ENCODE results near the gene ENSA. TPM values are rescaled to one million over a fixed set of nuclear protein-coding genes. Genes with fewer than 3 reads are reported as not detected.
"Not testable (repeated sequence)": the region's sequence is repeated elsewhere in the genome, so short reads cannot be mapped to it uniquely, and the experiment has no call there.

The ENSA gene
- total RNA-seq, 5 donors from 2014 or later (not counting 1 experiment from before 2014, with no cell fraction given), result 108 to 158 (median 110) TPM

DNA sequence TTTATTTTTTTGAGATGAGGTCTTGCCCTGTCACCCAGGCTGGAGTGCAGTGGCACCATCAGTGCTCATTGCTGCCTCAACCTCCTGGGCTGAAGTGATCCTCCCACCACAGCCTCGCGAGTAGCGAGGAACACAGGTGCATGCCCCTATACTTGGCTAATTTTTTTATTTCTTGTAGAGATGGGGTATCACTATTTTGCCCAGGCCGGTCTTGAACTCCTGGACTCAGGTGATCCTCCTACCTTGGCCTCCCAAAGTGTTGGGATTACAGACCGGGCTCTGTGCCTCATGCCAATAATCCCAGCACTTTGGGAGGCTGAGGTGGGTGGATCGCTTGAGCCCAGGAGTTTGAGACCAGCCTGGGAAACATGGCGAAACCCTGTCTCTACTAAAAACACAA is 48.0 kb downstream of the ENSA start:
- 100% methylated on average over 1 of the region's 7 CpGs for WGBS (ENCODE audit: insufficient coverage)
- Mint-ChIP-seq H3K4me1 (peaks cover 17 to 20% (median 19%) of the 10 kb centered on the region in 3 donors), H3K36me3 (peaks cover 32% of the 10 kb centered on the region), H3K27ac (peak overlapping the region in 1 of 2 donors; percentile 98)
- H3K27ac ChIP-seq (ENCODE audit: low read length); H3K4me3 ChIP-seq (ENCODE audit: control insufficient read depth in 1 of 2, extremely low read depth in 1 of 2, low read length in 1 of 2); DNase-seq; H3K27me3 ChIP-seq (replicated peaks in 1 of 2; ENCODE audit: control insufficient read depth in 2 of 2, extremely low read depth in 1 of 2, insufficient read depth in 2 of 2, low read length in 1 of 2); H3K4me3 Mint-ChIP-seq; H3K9me3 ChIP-seq; ATAC-seq (replicated peaks in 1 of 4); H3K27me3 Mint-ChIP-seq; H3K9me3 Mint-ChIP-seq: not testable (repeated sequence)
- CTCF ChIA-PET, result interaction anchor here (2.7 to 12.6 kb wide), 2 partner anchors 19 to 21 kb away, joined by 21 to 170 read pairs; no protein-coding TSS in a partner anchor
- H3K36me3 ChIP-seq (ENCODE audit: control insufficient read depth in 2 of 2, extremely low read depth in 1 of 2, insufficient read depth in 1 of 2, low read length in 1 of 2), result peaks cover 4 to 24% of the 10 kb centered on the region in 2 donors
- POLR2A ChIA-PET, result interaction anchor here (0.6 to 1.1 kb wide), 7 partner anchors 8 to 340 kb away, joined by 3 to 7 read pairs (median 3); no protein-coding TSS in a partner anchor
- peaks cover 4 to 14% of the 10 kb centered on the region in 2 experiments for H3K4me1 ChIP-seq (ENCODE audit: control insufficient read depth in 1 of 2, extremely low read depth in 1 of 2, insufficient read depth in 2 of 2, low read length in 2 of 2)

DNA sequence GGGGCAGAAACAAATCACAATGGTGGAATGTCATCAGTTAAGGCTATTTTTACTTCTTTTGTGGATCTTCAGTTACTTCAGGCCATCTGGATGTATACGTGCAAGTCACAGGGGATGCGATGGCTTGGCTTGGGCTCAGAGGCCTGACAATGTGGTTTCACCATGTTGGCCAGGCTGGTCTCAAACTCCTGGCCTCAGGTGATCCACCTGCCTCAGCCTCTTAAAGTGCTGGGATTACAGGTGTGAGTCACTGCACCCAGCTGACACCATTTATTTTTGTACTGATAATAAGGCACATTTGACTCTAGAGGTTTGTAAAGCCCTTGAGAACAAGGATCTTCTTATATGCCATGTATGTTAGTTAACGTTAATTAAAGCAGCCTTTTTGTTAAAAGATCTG is 48.4 kb downstream of the ENSA start:
- not testable (repeated sequence) for H3K9me3 Mint-ChIP-seq; H3K27ac ChIP-seq (ENCODE audit: low read length); H3K27me3 Mint-ChIP-seq; DNase-seq; H3K9me3 ChIP-seq; H3K4me3 ChIP-seq (ENCODE audit: control insufficient read depth in 1 of 2, extremely low read depth in 1 of 2, low read length in 1 of 2); ATAC-seq (replicated peaks in 1 of 4); H3K27me3 ChIP-seq (replicated peaks in 1 of 2; ENCODE audit: control insufficient read depth in 2 of 2, extremely low read depth in 1 of 2, insufficient read depth in 2 of 2, low read length in 1 of 2)
- peak overlapping the region; percentile 92 to 98 for H3K27ac Mint-ChIP-seq
- peaks cover 18 to 24% (median 20%) of the 10 kb centered on the region in 3 donors for H3K4me1 Mint-ChIP-seq
- ChIA-PET POLR2A (interaction anchor here (0.6 to 8.5 kb wide), 9 partner anchors 9 to 341 kb away, joined by 3 to 115 read pairs (median 4); no protein-coding TSS in a partner anchor), CTCF (interaction anchor here (2.0 to 12.6 kb wide), 3 partner anchors 18 to 40 kb away, joined by 21 to 170 read pairs (median 31); no protein-coding TSS in a partner anchor)
- peaks cover 36% of the 10 kb centered on the region for H3K36me3 Mint-ChIP-seq
- H3K4me1 ChIP-seq (ENCODE audit: control insufficient read depth in 1 of 2, extremely low read depth in 1 of 2, insufficient read depth in 2 of 2, low read length in 2 of 2), result peaks cover 7 to 14% of the 10 kb centered on the region in 2 experiments
- H3K36me3 ChIP-seq (ENCODE audit: control insufficient read depth in 2 of 2, extremely low read depth in 1 of 2, insufficient read depth in 1 of 2, low read length in 1 of 2), result peaks cover 4 to 28% of the 10 kb centered on the region in 2 donors
- peak overlapping the region; percentile 8 to 99 (median 95) for H3K4me3 Mint-ChIP-seq
- WGBS (ENCODE audit: insufficient coverage), result no CpG with 5 or more reads among the region's 3 CpGs

DNA sequence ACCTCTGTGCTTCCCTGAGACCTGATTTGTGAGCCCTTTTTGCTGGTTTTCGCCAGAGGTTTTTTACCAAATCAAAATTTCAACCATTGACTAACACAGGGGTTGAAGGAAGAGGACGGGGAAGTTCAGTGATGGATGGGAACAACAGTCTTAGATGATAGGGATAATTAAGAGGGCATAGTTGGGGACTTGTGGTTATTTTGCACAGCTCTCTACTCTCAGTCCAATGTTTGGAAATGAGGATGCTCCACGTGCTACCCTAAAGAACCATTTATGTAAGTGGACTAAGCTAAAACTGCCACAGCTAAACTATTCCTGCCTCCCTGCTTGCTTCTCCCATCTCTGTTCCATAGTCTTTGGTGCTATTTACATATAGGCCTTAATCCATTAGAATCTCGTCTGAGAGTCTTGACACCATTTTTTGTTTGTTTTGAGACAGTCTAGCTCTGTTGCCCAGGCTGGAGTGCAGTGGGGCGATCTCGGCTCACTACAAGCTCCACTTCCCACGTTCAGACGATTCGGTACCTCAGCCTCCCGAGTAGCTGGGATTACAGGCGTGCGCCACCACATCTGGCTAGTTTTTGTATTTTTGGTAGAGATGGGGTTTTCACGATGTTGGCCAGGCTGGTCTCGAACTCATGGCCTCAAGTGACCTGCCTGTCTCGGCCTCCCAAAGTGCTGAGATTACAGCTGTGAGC is 49.3 kb downstream of the ENSA start:
- 92% methylated on average over 4 of the region's 15 CpGs for WGBS (ENCODE audit: insufficient coverage)
- Mint-ChIP-seq H3K36me3 (peaks cover 42% of the 10 kb centered on the region), H3K4me1 (peaks cover 23 to 33% (median 26%) of the 10 kb centered on the region in 3 donors), H3K4me3 (peak overlapping the region; percentile 75 to 99 (median 95)), H3K27ac (peak overlapping the region; percentile 92 to 98), H3K27me3 (no peaks in the 10 kb centered on the region), H3K9me3 (no peaks in the 10 kb centered on the region)
- peak overlapping the region; percentile 54 to 77 for H3K4me3 ChIP-seq (ENCODE audit: control insufficient read depth in 1 of 2, extremely low read depth in 1 of 2, low read length in 1 of 2)
- CTCF ChIA-PET, result interaction anchor here (0.5 to 12.6 kb wide), 9 partner anchors 9 to 491 kb away, joined by 3 to 170 read pairs (median 6); partner anchors contain the start of genes ENSA (in 1 of the 2) and GABPB2 (in 1 of the 2)
- no peaks in the 10 kb centered on the region for H3K27me3 ChIP-seq (replicated peaks in 1 of 2; ENCODE audit: control insufficient read depth in 2 of 2, extremely low read depth in 1 of 2, insufficient read depth in 2 of 2, low read length in 1 of 2)
- no peak for DNase-seq
- H3K9me3 ChIP-seq, result no peaks in the 10 kb centered on the region
- H3K4me1 ChIP-seq (ENCODE audit: control insufficient read depth in 1 of 2, extremely low read depth in 1 of 2, insufficient read depth in 2 of 2, low read length in 2 of 2), result peaks cover 12 to 18% of the 10 kb centered on the region in 2 experiments
- POLR2A ChIA-PET, result interaction anchor here (0.6 to 11.0 kb wide), 18 partner anchors 9 to 567 kb away, joined by 3 to 255 read pairs (median 6); partner anchors contain the start of genes CTSS (in 1 of the 2), ENSA (in 1 of the 2) and GOLPH3L (in 1 of the 2)
- peaks cover 4 to 37% of the 10 kb centered on the region in 2 donors for H3K36me3 ChIP-seq (ENCODE audit: control insufficient read depth in 2 of 2, extremely low read depth in 1 of 2, insufficient read depth in 1 of 2, low read length in 1 of 2)
- peak overlapping the region; percentile 99 for H3K27ac ChIP-seq (ENCODE audit: low read length)
- peak; percentile 2 to 7 (median 4) for ATAC-seq (replicated peaks in 1 of 4)

DNA sequence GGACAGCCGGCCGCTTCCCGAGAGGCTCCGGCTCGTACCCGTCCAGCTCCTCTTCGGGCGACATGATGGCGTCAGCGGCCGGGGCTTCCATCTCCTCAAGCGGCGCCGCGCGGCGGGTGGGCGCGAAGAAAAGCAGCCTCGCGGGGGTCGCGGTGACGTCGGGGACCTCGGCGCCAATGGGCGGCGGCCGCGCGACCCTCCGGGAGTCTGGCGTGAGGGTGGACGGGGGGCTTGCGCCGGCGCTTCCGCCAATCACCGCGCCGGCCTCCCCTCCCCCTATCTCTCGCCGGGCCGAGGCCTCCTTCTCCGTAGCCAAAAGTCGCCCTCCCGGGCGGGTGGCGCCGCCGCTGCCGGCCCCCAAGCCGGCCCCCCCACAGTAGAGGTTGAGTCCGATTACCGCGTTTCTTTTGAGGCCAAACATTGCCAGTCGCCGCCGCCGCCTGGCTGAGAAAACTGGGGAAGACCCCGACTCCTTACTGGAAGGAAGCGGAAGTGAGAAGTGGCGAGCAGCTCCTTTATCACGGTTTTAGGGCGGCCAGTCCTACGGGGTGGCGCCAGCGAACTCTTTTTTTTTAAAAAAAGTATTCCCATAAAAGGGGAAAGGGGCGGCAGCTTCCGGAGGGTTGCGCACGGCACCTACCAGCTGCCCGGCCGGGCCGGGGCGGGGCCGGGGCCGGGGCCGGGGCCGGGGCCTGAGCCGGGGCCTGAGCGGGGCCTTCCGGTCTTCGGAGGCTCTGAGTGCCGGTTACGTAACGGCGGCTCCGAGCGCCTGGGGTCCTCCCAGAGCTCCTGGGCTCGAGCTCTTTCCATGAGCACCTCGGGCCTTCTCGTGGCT is 50.1 kb downstream of the ENSA start, which contains the start of gene MCL1:
Gene MCL1 (minus strand): TSS at position 501 of the 835 bp plus-strand sequence. CDS start 80 bp downstream, at position 421.
- Histone ChIP-seq H3K27me3 (replicated peaks in 1 of 2; ENCODE audit: control insufficient read depth in 2 of 2, extremely low read depth in 1 of 2, insufficient read depth in 2 of 2, low read length in 1 of 2) (no peaks in the 10 kb centered on the region), H3K4me1 (ENCODE audit: control insufficient read depth in 1 of 2, extremely low read depth in 1 of 2, insufficient read depth in 2 of 2, low read length in 2 of 2) (peaks cover 18 to 24% of the 10 kb centered on the region in 2 experiments), H3K4me3 (ENCODE audit: control insufficient read depth in 1 of 2, extremely low read depth in 1 of 2, low read length in 1 of 2) (peak within 1 kb of the TSS; percentile 77 to 100), H3K36me3 (ENCODE audit: control insufficient read depth in 2 of 2, extremely low read depth in 1 of 2, insufficient read depth in 1 of 2, low read length in 1 of 2) (peaks cover 4 to 45% of the 10 kb centered on the region in 2 donors), H3K27ac (ENCODE audit: low read length) (peak within 1 kb of the TSS; percentile 99), H3K9me3 (no peaks in the 10 kb centered on the region)
- Mint-ChIP-seq H3K27me3 (no peaks in the 10 kb centered on the region), H3K4me1 (peaks cover 31 to 41% (median 34%) of the 10 kb centered on the region in 3 donors), H3K9me3 (no peaks in the 10 kb centered on the region), H3K4me3 (peak within 1 kb of the TSS; percentile 95 to 100 (median 99)), H3K27ac (peak within 1 kb of the TSS; percentile 98), H3K36me3 (peaks cover 50% of the 10 kb centered on the region)
- DNase-seq (peak; percentile 66 to 92 (median 81)), ATAC-seq (replicated peaks in 1 of 4) (peak; percentile 81 to 86 (median 84))
- CTCF ChIA-PET, result interaction anchor here (0.6 to 12.6 kb wide), 9 partner anchors 10 to 491 kb away, joined by 3 to 170 read pairs (median 6); partner anchors contain the start of genes ENSA (in 1 of the 2) and GABPB2 (in 1 of the 2)
- POLR2A ChIA-PET, result interaction anchor here (0.5 to 11.0 kb wide), 25 partner anchors 9 to 568 kb away, joined by 3 to 255 read pairs (median 5); partner anchors contain the start of genes CERS2 (in 1 of the 2), CTSS (in 1 of the 2), ENSA (in 1 of the 2) and GOLPH3L (in 1 of the 2)
- WGBS (ENCODE audit: insufficient coverage), result under 1% methylated on average over 89 of the region's 94 CpGs

DNA sequence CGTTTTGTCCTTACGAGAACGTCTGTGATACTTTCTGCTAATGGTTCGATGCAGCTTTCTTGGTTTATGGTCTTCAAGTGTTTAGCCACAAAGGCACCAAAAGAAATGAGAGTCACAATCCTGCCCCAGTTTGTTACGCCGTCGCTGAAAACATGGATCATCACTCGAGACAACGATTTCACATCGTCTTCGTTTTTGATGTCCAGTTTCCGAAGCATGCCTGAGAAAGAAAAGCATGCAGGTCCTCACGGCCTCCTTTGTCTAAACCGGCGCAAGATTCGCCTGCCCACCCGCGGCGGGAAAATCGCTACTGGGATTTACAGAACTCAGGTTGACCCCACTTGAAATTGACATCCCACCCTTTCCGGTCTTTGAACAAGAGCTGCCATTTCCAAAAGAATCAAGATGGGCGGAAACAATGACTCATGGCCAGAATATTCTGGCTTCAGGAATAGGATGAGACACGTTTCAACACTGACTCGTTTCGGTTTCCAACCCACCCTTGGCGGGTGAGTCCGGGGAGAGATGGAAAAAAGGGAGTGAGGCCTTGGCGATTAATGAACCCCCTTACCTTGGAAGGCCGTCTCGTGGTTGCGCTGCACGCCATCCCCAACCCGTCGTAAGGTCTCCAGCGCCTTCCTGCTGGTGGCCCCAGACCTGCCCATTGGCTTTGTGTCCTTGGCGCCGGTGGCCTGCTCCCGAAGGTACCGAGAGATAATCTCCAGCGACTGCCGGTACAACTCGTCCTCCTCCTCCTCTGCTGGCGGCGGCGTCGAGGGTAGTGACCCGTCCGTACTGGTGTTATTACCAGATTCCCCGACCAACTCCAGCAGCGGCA is 50.9 kb downstream of the ENSA start:
- Mint-ChIP-seq H3K9me3 (no peaks in the 10 kb centered on the region), H3K27ac (peak overlapping the region; percentile 96 to 98), H3K36me3 (peaks cover 56% of the 10 kb centered on the region), H3K4me1 (peaks cover 37 to 46% (median 40%) of the 10 kb centered on the region in 3 donors), H3K27me3 (no peaks in the 10 kb centered on the region), H3K4me3 (peak overlapping the region; percentile 95 to 100 (median 99))
- H3K27me3 ChIP-seq (replicated peaks in 1 of 2; ENCODE audit: control insufficient read depth in 2 of 2, extremely low read depth in 1 of 2, insufficient read depth in 2 of 2, low read length in 1 of 2), result no peaks in the 10 kb centered on the region
- H3K9me3 ChIP-seq, result no peaks in the 10 kb centered on the region
- POLR2A ChIA-PET, result interaction anchor here (0.6 to 11.0 kb wide), 20 partner anchors 8 to 692 kb away, joined by 3 to 255 read pairs (median 4); partner anchors contain the start of genes CERS2 (in 1 of the 2) and ENSA (in 1 of the 2)
- CTCF ChIA-PET, result interaction anchor here (1.3 to 12.6 kb wide), 4 partner anchors 16 to 118 kb away, joined by 3 to 170 read pairs (median 4); partner anchors contain the start of gene ENSA (in 1 of the 2)
- peak overlapping the region; percentile 82 for H3K27ac ChIP-seq (ENCODE audit: low read length)
- H3K4me1 ChIP-seq (ENCODE audit: control insufficient read depth in 1 of 2, extremely low read depth in 1 of 2, insufficient read depth in 2 of 2, low read length in 2 of 2), result peaks cover 22 to 32% of the 10 kb centered on the region in 2 experiments
- ATAC-seq (replicated peaks in 1 of 4) (peak in 1 of 4 experiments; percentile 2), DNase-seq (peak in 4 of 35 experiments; percentile 35 to 62 (median 42))
- H3K4me3 ChIP-seq (ENCODE audit: control insufficient read depth in 1 of 2, extremely low read depth in 1 of 2, low read length in 1 of 2), result peak overlapping the region; percentile 77 to 100
- under 1% methylated on average over 39 of the region's 50 CpGs for WGBS (ENCODE audit: insufficient coverage)
- H3K36me3 ChIP-seq (ENCODE audit: control insufficient read depth in 2 of 2, extremely low read depth in 1 of 2, insufficient read depth in 1 of 2, low read length in 1 of 2), result peaks cover 4 to 51% of the 10 kb centered on the region in 2 donors

All from T-cell (primary cell).